ENCODE results near the gene GGT7.
"Not testable (repeated sequence)": the region's sequence is repeated elsewhere in the genome, so short reads cannot be mapped to it uniquely, and the experiment has no call there.

GGT7 gene

DNA sequence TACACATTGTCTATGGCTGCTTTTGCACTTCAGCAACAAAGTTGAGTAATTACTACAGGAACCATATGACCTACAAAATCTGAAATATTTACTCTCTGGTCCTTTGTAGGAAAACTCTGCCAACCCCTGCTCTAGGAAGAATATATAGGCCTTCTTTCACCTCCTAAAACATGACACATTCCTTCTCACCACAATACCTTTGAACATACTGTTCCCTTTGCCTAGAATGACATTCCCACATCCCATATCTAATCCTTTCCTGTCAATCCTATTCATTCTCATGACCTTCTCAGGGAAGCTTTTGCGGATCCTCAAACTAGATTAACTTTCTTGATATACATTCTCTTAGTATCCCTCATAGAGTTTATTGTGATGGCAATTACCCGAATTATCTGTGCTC, 29.2 kb downstream of the GGT7 start:
- FAIRE-seq = no peak

DNA sequence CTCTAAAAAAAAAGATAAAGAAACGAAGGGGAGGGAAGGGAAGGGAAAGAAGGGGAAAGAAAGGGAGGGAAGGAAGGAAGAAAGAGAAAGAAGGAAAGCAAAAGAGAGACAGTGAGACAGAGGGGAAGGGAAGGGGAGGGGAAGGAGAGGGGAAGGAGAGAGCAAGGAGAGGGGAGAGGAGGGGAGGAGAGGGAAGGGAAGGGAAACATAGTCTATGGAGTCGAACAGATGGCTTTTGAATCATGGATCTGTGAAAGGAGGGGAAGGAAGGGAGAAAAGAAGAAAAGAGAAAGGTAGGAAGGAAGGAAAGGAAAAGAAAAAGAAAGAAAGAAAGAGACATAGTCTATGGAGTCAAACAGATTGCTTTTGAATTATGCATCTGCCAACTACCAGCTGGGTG, 30.5 kb downstream of the GGT7 start:
- FAIRE-seq = no peak

DNA sequence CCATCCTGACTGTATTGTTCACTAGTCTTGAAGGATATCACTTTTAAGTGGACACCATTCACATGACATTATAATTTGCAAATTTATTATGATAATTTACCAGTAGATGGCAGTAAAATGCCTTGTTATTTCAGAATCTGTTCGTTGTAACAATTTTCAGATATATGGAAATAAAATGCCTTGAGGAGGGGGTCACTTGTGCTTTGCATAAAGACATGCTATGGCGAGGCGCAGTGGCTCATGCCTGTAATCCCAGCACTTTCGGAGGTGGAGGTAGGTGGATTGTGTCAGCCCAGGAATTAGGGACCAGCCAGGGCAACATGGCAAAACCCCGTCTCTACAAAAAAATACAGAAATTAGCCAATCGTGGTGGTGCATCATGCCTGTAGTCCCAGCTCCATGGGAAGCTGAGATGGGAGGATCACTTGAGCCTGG, 38.2 kb downstream of the GGT7 start:
- FAIRE-seq = peak; percentile 86

- FAIRE-seq = no peak
Observed at GRCh38 chr20:34831936-34832335, 40.7 kb downstream of the GGT7 start.

GRCh38 chr20:34829191-34829590, 43.5 kb downstream of the GGT7 start:
- FAIRE-seq = no peak

GRCh38 chr20:34825530-34826362, 46.9 kb downstream of the GGT7 start, which contains the start of gene NCOA6:
Gene NCOA6 (minus strand): TSS chr20:34825651. CDS start chr20:34782355, 43,296 bp downstream.
- FAIRE-seq = no peak

DNA sequence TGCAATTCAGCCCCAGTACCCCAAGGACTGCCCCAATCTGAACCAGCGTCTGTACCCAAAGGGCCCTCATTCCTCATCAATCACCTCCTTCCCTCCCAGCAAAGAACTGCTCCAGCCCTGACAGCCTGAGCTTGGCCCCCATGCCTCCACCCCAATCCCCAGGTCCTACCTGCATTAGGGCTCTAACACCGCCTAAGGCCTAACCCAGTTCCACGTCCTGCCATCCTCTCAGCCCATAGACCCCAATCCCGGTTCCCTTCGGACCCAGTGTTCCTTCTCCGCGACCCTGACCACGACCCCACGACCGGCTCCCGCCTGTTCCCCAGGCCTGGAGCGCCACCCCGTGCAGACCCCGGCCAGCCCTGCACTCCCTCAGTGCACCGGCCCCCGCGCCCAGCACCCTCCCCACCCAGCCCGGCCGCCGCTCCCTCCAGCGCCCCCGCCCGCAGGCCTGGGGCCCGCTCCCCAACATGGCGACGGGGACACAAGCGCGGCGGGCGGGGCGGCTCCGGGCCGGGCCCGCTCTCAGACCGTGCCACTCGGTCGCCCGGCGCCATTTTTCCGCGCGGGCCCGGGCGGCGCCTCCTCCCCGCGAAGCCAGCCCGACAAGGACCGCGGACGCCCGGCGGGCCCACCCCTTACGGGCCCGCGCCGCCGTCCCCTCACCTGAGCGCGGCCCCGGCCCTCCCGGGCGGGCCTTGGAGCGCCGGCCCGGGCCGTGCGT, 47.7 kb downstream of the GGT7 start:
- no peak for FAIRE-seq

GRCh38 chr20:34824452-34824805, 48.2 kb downstream of the GGT7 start:
- FAIRE-seq = no peak

GRCh38 chr20:34824026-34824425, 48.6 kb downstream of the GGT7 start:
- no peak for FAIRE-seq

DNA sequence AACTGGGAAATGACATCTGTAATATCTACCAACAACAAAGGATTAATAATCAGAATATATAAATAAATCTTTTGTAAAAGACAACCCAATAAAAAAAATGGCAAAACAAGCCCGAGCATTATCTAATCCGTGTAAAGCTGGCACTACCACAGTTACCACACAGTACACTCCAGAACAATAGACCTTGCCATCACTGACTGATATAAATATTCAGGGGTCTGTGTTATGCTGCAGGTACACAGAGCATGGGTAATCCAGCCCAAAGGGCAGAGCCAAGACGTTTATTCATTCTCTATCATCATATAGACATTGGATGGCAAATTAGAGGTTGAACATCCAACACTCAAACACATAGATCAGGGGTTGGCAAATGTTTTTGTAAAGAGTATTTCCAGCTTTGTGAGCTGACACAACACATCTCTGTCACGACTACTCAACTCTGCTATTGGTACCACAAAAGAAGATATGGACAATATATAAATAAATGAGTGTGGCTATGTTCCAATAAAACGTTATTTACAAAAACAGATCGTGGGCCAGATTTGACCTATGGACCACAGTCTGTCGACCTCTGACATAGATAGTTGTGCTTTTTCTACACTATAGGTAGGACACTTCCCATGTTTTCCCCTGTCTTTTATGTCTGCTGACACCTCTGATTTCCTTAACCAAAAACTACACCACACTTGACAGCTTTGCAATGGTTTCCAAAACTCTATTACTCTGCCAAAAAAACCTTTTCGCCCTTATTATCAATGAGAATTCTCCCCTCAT, 51.7 kb downstream of the GGT7 start:
- FAIRE-seq = no peak

GRCh38 chr20:34817801-34818200, 54.9 kb downstream of the GGT7 start:
- no peak for FAIRE-seq

DNA sequence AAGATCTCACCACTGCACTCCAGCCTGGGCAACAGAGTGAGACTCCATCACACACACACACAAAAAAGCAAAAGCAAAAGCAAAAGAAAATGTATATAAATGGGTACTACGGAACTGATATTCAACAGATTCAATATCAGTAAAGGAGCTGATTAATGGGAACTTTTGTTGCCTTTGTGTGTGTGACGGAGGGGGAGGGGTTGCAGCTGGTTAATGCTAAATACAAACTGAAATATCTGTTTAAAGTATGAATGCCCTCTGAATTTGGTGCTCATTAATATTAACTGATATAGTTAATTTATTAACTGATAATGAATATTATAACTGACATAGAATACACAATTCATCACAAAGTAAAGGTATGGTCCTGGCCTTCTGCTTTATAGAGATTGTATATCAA, 55.6 kb downstream of the GGT7 start:
- FAIRE-seq = no peak

DNA sequence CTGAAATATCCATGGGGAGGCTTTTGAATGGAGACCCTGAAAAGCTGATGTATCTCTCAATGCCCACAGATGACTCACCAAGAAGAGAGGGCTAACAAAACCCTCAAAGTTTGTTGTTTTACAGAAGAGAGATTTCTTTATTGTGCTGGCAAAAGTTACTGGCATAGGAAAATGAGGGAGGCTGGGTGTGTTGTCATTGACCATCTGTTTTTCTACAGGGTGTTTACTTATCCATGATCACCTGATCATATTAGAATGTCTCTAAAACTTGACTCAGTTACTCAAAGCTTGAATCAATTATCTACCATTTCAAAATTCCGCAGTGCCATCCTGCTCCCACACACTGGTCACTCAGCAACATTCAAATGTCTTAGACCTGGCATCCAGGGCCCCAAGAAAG, 57.0 kb downstream of the GGT7 start:
- FAIRE-seq = no peak

- FAIRE-seq = no peak
Observed at GRCh38 chr20:34808583-34808982, 64.1 kb downstream of the GGT7 start.

DNA sequence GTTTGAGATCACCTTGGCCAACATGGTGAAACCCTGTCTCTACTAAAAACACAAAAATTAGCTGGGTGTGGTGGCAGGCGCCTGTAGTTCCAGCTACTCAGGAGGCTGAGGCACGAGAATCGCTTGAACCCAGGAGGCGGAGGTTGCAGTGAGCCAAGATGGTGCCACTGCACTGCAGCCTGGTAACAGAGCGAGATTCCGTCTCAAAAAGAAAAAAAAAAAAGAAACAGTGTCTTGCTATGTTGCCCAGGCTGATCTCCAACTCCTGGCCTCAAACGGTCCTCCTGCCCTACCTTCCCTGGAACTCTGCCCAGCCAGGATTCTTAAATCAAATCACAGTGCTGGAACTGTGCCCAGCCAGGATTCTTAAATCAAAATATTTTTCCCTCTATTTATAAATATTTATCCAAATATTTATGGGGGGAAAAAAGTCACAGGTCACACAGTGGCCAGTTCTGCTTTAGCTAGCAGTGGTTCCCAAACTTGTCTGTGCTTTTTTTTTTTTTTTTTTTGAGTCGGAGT, 64.7 kb downstream of the GGT7 start:
- FAIRE-seq = not testable (repeated sequence)

DNA sequence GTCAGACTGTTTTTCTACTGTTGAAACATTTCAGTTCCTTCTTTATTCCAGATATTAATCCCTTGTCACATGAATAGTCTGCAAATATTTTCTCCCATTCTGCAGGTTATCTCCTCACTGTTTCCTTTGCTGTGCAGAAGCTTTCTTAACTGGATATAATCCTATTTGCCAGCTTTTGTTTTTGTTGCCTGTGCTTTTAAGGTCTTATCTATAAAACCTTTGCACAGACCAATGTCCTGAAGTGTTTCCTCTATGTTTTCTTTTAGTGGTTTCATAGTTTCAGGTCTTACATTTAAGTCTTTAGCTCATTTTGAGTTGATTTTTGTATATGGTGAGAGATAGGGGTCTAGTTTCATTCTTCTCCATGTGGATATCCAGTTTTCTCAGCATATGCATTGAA, 66.4 kb downstream of the GGT7 start:
- no peak for FAIRE-seq

DNA sequence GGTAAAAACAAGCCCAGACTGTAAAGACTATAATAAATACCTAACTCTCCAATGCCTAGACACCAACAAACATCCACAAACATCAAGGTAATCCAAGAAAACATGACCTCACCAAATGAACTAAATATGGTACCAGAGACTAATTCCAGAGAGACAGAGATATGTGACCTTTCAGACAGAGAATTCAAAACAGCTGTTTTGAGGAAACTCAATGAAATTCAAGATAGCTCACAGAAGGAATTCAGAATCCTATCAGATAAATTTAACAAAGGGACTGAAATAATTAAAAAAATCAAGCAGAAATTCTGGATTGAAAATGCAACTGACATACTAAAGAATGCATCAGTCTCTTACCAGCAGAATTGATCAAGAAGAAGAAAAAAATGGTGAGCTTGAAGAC, 73.8 kb downstream of the GGT7 start:
- no peak for FAIRE-seq

DNA sequence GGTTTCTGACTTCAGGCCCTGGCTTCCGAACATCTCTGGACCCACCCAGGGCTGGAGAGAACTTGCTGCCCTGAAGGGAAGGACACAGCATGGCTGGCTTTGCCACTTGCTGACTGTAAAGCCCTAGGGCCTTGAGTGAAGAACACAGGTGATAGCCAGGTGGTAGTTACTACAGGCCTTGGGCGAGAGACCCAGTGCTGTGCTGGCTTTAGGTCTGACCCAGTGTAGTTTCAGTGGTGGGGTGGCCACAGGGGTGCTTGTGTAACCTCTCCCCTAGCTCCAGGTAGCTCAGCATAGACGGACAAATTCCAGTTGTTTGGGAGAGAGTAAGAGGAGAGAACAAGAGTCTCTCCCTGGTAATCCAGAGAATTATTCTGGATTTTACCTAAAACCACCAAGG, 74.3 kb downstream of the GGT7 start:
- FAIRE-seq = no peak

DNA sequence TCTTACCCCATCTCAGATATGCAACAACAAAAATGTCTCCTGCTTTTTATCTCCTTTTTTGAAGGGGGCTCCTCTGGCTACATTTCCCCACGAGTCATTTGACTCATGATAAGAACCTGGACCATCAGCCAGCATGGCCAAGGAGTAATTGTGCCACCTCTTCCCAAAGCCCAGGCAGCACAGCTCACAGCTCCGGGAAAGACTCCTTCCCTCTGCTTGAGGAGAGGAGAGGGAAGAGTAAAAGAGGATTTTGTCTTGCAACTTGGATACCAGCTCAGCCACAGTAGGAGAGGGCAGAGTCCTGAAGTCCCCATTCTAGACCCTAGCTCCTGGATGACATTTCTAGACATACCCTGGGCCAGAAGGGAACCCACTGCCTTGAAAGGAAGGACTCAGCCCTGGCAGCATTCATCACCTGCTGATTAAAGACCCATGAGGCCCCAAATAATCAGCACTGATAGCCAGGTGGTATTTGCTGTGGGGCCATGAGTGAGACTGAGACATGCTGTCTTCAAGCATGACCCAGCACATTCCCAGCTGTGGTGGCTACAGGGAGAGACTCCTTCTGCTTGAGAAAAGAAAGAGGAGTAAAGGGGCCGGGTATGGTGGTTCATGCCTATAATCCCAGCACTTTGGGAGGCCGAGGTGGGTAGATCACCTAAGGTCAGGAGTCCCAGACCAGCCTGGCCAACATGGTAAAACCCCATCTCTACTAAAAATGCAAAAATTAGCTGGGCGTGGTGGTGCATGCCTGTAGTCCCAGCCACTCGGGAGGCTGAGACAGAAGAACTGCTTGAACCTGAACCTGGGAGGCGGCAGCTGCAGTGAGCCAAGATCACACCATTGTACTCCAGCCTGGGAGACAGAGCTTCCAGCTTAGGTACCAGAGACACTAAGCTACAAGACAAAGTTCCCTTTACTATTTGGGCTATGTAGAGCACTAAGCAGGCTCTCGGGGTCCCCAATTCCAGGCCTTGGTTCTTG, 75.4 kb downstream of the GGT7 start:
- FAIRE-seq = no peak
